Suprapubic skin (tissue), 3 donors: Measurements from ENCODE around the gene AARSD1.

ENCODE experiments used
- CTCF ChIP-seq, 2 donors: fragments of 200-600 bp in 1 of 2; fragments of 450-650 bp in 1 of 2; sonication (generic) in 1 of 2; IDR thresholded peaks; one replicate each; pipeline ENCODE4 v1.5.1; 2016 to 2019; ENCODE audit warnings: antibody characterized with exemption in 2 of 2, mild to moderate bottlenecking in 1 of 2, moderate library complexity in 1 of 2
- POLR2AphosphoS5 ChIP-seq, 3 donors: sonication (generic); formaldehyde crosslinking; IDR thresholded peaks; one replicate each; pipeline ENCODE4 v1.6.1; 2017; ENCODE audit warnings: antibody characterized with exemption in 3 of 3

- TF ChIP-seq POLR2AphosphoS5 (IDR thresholded peaks at IDR 0.05) (no peak), CTCF (IDR thresholded peaks at IDR 0.05) (no peak)
These were observed 47.0 kb downstream of the AARSD1 start for GRCh38 chr17:42917236-42917603.
